ENCODE data around the gene KIF5A.
"Not testable (repeated sequence)": the region's sequence is repeated elsewhere in the genome, so short reads cannot be mapped to it uniquely, and the experiment has no call there.

Gene KIF5A

GRCh38 chr12:57581802-57582201 lies 32.0 kb downstream of the KIF5A start:
- in situ Hi-C loops (cut with HindIII; ENCODE audit: low sequenced_read_pairs) = no loop called here

DNA sequence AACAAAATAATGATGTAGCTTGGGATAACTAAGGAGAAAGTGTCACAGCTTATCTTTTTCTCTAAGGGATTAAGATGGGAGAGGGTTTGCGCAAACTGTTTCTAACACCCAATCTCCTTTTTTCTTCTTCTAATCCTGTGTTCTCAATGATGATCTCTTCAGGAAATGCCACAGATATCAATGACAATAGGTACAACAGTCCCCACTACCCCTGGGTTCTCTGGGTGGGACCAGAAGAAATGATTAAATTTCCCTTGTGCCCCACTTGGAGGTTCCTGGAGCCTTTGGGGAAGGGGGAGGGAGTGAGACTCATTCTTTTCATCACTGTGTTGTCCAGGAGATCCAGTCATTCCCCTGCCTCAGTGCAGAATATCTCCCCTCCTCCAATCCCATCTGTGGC lies 32.6 kb downstream of the KIF5A start:
- in situ Hi-C loops (cut with HindIII; ENCODE audit: low sequenced_read_pairs) = no loop called here

- in situ Hi-C loops (cut with HindIII; ENCODE audit: low sequenced_read_pairs) = no loop called here
Observed at GRCh38 chr12:57583008-57583831, 33.4 kb downstream of the KIF5A start.

DNA sequence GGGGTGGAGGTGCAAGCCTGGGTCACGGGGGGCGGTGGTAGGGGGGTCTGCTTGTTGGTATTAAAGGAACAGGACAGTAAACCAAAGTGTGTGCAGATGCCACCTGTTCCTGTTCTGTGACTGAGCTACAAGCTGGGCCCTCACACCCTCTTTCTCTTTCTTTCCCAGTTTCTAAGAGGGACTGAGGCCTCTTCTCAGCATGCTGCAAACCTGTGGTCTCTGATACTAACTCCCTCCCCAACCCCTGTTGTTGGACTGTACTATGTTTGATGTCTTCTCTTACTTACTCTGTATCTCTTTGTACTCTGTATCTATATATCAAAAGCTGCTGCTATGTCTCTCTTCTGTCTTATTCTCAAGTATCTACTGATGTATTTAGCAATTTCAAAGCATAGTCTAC lies 34.2 kb downstream of the KIF5A start:
- in situ Hi-C loops (cut with HindIII; ENCODE audit: low sequenced_read_pairs) = no loop called here

- in situ Hi-C loops (cut with HindIII; ENCODE audit: low sequenced_read_pairs) = no loop called here
Observed at GRCh38 chr12:57584690-57585089, 34.8 kb downstream of the KIF5A start.

DNA sequence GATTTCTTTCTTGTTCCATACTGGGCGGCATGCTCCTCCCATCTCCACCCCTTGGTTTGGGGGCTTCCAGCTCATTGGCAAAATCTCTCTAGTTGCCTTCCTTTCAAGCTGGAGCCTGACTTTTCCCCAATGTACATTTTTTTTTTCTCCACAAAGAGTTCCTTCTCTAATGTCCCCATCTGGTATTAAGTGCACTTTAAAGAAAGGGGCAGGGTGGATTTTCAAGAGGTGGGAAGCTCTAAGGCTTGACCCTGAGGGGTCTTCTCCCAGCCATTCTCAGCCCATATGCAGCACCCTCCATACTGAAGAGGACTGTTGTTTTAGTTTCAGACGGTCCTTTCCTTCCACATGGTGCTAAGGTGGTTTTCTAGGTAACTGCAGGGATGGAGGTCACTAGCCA lies 35.3 kb downstream of the KIF5A start:
- in situ Hi-C loops (cut with HindIII; ENCODE audit: low sequenced_read_pairs) = no loop called here

GRCh38 chr12:57586128-57586527 lies 36.3 kb downstream of the KIF5A start:
- in situ Hi-C loops (cut with HindIII; ENCODE audit: low sequenced_read_pairs) = no loop called here

GRCh38 chr12:57586832-57587429 lies 37.1 kb downstream of the KIF5A start:
- in situ Hi-C loops (cut with HindIII; ENCODE audit: low sequenced_read_pairs) = no loop called here

- in situ Hi-C loops (cut with HindIII; ENCODE audit: low sequenced_read_pairs) = not testable (repeated sequence)
Observed at GRCh38 chr12:57588951-57589610, 39.2 kb downstream of the KIF5A start.

GRCh38 chr12:57590479-57590863 lies 40.6 kb downstream of the KIF5A start:
- in situ Hi-C loops (cut with HindIII; ENCODE audit: low sequenced_read_pairs) = no loop called here

- in situ Hi-C loops (cut with HindIII; ENCODE audit: low sequenced_read_pairs) = no loop called here
Observed at GRCh38 chr12:57590864-57591781, 41.3 kb downstream of the KIF5A start, which contains the start of gene PIP4K2C. TSS of gene PIP4K2C (plus strand) at chr12:57591192. CDS start at chr12:57591290, 98 bp downstream.

GRCh38 chr12:57591782-57592325 lies 42.0 kb downstream of the KIF5A start:
- in situ Hi-C loops (cut with HindIII; ENCODE audit: low sequenced_read_pairs) = no loop called here

DNA sequence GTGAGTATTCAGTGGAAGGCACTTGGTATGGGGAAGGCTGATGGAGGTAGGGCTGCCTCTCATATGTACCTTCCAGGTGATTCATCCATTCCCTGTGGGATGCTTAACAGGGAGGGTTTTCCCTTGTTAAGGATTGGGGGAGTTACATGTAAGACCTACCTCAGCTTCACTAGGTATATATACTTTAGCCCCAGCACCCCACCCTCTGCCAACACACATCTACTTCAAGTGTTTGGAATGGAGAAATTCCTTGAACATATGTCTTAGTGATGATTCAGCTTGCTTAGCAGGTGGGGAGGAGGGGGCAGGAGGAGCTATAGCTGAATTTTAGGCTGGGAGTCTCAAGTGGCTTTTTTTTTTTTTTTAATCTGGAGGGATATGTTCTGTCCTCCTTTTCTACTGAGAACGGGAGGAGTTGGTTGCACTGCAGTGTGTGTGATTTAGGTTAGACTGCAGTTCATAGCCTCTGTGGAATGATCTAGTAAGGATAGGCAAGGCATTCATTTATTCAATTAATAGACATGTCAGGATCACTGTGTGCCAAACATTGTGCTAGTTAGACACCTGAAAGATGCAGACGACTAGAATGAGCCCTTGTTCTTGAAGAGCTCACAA lies 42.8 kb downstream of the KIF5A start:
- in situ Hi-C loops (cut with HindIII; ENCODE audit: low sequenced_read_pairs) = no loop called here

DNA sequence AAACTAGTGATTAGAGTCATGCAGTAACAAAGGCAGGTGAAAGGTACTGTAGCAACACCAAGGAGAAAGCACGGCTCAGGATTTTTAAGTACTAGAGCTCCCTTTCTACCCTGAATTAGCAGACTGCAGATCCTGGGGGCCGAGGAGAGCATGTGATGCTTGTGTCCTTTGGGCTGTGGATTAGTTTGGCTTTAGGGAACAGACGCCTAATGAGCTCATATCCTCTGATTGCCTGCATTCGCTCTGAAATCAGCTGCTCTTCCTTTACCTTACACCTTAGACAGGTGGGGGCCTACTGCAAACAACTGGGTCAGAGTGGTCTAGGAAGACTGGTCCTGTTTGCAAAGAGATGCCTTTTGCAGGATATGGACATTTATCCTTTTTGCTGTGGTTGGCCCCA lies 43.3 kb downstream of the KIF5A start:
- in situ Hi-C loops (cut with HindIII; ENCODE audit: low sequenced_read_pairs) = no loop called here

GRCh38 chr12:57600395-57600794 lies 50.6 kb downstream of the KIF5A start:
- in situ Hi-C loops (cut with HindIII; ENCODE audit: low sequenced_read_pairs) = no loop called here

GRCh38 chr12:57602544-57602943 lies 52.7 kb downstream of the KIF5A start:
- in situ Hi-C loops (cut with HindIII; ENCODE audit: low sequenced_read_pairs) = no loop called here

GRCh38 chr12:57603324-57603723 lies 53.5 kb downstream of the KIF5A start:
- in situ Hi-C loops (cut with HindIII; ENCODE audit: low sequenced_read_pairs) = no loop called here

DNA sequence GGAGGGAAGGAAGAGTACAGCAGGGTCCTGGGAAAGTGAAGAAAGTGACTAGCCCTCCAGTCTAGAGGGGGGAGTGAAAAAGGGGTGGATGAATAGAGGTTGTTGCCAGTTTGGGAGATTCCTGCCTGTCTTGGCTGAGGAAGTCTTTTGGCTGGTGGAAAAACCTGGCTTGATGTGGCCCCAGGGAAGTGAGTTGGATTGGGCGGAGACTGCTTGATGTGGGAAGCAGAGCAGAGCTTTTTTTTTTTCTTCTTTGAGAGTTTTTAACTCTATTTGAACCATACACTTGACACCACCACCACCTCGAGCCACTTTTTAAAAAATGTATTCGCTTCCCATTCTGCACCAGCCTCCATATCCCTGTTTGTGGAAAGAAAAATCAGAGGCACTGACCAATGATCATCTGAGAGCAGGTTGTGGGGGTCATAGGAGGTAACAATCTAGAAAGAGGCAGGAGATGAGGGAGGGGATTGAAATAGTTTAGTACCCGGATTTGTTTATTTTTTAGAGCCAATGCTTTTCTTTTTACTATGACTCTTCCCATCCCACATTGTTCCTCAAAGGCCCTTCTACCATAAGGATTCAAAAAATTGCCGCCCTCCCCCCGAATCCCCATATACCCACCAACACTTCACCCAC lies 54.1 kb downstream of the KIF5A start:
- in situ Hi-C loops (cut with HindIII; ENCODE audit: low sequenced_read_pairs) = no loop called here

DNA sequence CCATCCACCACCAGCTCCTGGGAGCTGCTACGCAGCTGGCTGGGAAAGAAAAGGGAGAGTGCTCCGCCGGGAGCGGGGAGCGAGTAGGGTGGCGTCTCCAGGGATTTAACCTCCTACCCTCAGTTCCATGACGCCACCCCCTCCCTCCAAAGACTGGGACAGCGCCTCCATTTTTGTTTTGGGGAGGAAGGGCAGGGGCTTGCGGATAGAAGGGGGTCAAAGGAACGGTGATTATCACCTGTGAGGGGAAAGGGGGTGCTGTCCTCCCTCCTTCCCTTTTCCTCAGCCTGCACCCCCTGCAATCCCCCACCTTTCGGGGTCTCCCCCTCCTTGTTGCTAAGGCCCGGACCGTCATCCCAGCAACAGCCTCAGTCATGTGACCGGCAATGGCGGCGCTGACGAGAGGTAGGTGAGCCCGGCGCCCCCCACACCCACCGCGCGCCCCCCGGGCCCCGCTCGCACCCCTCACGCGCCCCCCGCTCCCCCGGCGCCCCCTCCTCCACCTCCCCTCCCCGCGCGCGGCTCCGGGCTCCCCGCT lies 54.7 kb downstream of the KIF5A start, which contains the start of gene DTX3:
Gene DTX3 (plus strand): TSS at position 371 of the 538 bp plus-strand sequence. CDS start 1,694 bp downstream, outside the sequence.
- in situ Hi-C loops (cut with HindIII; ENCODE audit: low sequenced_read_pairs) = no loop called here
